Cardiac septum (tissue), 1 donor: ENCODE results near the gene TSHZ2. TPM values are rescaled to one million over a fixed set of nuclear protein-coding genes. Genes with fewer than 3 reads are reported as not detected.

Experiments
- DNase-seq: peaks from one replicate; pipeline ENCODE4 v3.0.0-alpha.2; 2020; ENCODE audit warnings: low spot score
- intact Hi-C: fragments of 100-400 bp; cut with DNase I; formaldehyde crosslinking; loops from one replicate; pipeline ENCODE4 v1.14.0; 2022
- total RNA-seq: library from RNA; stranded (reverse); fragmentation: NEBNext Ultra II Directional; extraction: Animal tissue kit (Norgen Biotek cat#: 25700); gene quantifications from one replicate; pipeline ENCODE4 v1.2.1, GENCODE V29; 2021
- donor health status: DM: no; HTN: no; CAD: no.

Gene TSHZ2
- total RNA-seq, 1 donor from 2014 or later: 7.5 TPM

DNA sequence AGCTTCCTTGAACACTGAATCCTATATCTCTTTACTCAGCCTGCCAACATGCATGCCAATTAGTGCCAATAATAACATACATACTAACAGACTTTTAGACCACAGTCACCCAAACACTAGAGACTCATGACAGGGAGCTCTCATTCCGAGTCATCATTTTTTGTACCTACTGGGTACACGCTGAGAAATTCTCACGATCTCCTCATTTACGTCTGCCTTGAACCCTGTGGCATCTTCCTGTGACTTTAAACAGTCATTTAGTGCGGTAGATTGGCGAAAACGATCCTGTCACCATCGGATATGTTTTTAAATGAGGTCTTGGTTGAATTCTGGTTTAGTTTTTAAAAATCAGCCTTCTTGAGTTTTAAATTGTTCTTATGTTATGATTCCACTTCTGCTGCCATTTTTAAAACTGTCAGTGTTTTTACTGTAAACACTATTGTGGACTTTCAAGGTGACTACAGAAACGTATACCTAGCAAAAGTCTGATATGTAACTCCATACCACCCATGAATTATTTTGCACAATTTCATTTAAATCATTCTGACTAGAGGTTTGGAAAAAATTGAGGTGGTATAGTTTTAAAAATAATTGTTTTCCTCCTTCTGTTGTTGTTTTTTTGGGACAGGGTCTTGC lies 275.4 kb downstream of the TSHZ2 start:
- DNase-seq: no peak
- intact Hi-C loops: no loop called here

DNA sequence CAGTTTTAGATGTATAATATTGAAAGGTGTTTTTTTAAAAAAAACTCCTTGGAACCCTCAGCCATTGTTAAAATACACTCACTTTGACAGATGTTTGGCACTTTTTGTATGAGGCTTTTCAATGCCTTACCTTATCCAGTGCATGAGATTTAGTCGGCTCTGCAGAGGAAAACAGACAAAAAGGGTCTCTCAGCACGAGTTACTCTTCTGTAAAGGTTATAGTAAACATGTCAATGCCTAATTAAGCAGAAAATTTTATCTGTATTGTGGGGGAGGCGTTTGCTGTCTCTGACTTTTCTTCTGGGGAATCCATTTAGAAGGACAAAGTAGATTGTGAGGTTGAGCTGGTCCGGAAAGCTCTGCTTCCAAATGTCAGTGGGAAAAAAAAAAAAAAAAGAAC lies 278.3 kb downstream of the TSHZ2 start:
- DNase-seq: no peak
- intact Hi-C loops: no loop called here

DNA sequence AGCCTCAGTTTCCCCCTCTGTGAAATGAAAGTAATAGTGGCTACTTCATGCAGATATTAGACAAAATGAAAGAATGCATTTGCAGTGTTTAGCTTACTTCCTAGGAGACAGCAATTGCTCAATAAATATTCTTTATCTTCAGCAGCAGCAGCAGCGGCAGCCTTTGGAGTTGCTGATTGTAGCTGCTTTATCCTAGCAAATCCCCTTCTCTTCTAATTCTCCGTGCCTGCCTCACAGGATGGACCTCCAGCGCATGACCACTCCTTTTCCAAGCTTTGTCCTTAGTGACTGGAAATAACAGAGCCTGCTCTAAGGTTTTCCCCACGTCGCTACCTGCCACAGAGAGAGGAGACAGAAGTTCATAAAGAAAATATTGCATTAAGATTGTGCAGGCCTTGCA lies 279.8 kb downstream of the TSHZ2 start:
- no peak for DNase-seq
- intact Hi-C loops: no loop called here

DNA sequence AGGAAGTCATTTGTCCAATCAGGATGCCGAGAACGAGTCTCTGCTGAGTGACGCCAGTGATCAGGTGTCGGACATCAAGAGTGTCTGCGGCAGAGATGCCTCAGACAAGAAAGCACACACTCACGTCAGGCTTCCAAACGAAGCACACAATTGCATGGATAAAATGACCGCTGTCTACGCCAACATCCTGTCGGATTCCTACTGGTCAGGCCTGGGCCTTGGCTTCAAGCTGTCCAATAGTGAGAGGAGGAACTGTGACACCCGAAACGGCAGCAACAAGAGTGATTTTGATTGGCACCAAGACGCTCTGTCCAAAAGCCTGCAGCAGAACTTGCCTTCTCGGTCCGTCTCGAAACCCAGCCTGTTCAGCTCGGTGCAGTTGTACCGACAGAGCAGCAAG lies 281.5 kb downstream of the TSHZ2 start:
- intact Hi-C loops: no loop called here
- no peak for DNase-seq

DNA sequence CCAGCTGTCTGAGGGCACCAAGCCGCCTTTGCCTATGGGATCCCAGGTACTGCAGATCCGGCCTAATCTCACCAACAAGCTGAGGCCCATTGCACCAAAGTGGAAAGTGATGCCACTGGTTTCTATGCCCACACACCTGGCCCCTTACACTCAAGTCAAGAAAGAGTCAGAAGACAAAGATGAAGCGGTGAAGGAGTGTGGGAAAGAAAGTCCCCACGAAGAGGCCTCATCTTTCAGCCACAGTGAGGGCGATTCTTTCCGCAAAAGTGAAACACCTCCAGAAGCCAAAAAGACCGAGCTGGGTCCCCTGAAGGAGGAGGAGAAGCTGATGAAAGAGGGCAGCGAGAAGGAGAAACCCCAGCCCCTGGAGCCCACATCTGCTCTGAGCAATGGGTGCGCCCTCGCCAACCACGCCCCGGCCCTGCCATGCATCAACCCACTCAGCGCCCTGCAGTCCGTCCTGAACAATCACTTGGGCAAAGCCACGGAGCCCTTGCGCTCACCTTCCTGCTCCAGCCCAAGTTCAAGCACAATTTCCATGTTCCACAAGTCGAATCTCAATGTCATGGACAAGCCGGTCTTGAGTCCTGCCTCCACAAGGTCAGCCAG lies 283.0 kb downstream of the TSHZ2 start:
- no peak for DNase-seq
- intact Hi-C loops: no loop called here

DNA sequence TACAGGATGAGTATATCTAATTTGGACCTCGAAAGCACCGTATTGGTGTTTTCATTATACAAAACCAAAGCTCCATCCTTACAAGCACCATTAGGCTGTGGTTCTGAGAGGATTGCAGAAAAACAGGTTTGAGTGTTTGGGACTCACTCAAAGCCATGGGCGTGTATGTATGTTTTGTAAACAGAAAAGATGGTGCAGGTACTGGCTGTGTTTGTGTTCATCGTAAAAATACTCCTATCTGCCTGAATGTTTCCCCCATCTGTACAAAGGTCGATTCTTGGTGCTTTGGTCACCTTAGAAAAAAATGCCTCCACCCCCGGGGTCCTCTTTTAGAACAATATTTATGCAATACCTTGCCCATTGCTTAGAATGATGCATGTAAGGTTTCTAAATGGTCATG lies 286.6 kb downstream of the TSHZ2 start:
- intact Hi-C loops: no loop called here
- no peak for DNase-seq

DNA sequence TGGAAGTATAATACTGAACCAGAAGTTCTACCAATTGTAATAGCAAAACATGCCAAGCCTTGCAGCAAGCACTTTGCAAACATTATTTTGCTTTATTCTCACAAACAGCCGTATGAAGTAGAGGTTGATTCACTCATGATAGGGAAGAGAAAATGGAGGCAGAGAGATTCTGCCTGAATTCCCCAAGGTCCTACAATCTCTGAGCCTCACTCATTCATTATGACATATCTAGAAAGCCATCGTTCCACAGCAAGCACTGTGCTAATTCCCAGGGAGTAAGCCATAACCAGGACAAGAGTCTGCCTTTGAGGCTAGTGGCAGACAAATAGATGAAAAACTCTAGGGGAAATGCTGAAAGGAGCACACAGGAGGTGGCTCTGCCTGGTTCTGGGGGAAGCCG lies 288.0 kb downstream of the TSHZ2 start:
- no peak for DNase-seq
- intact Hi-C loops: no loop called here

DNA sequence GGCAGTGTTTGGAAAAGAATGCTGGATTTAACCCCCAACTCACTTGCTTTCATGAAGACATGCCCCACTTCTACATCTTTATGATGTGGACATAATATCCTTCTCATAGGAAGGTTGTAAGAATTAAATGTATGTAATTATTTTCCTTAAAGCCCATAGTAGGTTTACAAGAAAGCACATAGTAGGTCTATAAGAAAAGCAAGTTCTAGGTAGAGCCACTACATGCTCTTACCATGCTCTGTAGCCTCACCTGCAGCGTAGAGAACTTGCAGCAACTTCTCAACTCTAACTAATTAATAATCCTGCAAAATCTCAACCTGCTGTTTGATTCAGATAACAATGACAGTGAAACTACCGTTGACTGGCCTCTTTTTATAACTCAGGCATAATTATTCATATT lies 288.4 kb downstream of the TSHZ2 start:
- intact Hi-C loops: no loop called here
- DNase-seq: no peak

DNA sequence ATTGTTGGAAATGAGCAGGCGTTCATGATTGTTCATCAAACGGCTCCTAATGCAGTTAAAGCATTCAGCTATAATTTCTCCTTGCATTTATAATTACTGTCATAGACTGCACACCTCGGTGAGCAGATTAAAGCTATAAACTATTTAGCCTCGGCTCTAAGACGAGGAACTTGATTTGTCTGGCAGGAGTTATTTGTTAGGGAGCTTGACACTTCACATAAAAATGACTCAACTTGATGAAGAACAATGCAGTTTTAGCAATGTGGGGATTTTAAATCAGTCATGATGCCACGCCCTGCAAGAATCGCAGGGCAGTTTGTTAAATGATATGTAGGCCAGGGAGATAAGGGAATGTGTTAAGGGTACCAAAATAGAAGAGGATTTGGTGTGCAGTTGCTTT lies 290.2 kb downstream of the TSHZ2 start:
- intact Hi-C loops: no loop called here
- no peak for DNase-seq

DNA sequence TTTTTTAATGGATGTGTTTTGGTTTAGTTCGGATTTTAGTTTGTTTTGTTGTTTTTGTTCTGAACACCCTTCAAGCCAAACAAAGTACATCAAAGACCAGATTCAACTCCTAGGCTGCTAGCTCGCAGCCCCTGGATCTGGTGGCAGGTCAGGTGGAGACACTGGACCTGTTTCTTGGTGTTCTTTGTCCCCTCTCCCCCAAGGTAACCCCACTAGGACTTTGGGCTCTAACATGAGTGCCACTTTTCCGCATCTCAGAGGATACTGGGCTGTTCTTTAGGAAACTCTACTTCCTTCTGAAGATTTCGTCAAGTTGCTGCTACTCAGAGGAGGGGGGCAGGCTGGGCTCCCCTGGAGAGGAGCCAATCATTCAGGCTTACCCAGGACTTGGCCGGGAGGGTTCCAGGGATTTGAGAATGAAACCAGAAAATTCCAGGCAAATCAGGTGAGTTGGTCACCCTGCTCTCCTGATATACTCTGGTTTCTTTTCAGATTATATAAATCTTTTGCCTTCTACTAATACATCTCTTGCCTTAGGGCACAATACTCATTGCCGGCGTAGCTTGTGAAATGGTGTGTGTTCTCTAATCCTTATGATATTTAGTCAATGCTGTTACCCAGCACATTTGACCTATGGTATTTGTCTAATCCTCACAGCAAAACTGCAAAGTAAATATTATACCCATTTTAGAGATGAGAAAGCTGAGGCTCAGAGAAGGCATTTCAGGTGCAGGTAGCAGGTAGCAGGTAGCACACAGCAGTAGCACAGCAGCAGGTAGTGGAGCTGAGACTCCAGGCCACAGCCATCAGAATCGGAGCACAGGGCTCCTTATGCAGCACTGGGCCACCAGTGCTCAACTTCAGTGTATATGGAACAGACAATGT lies 291.6 kb downstream of the TSHZ2 start:
- intact Hi-C loops: no loop called here
- no peak for DNase-seq

DNA sequence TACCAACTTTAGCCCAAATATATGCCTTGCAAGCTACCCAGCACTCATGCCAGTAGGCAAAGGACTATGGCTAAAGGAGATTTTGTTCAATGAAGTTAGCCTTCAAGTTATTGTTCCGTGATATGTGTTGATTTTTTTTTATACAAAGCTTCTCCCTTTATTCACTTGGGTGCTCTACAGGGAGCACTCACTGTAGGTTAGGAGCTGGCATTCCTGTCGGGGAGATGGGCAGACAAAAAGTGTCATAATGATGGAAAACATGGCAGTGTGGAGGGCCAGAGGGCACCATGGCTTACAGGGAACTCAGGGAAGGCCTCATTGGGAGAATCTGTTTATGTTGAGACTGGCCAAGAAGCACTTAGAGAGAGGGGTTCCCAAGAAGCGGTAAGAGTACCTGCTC lies 292.4 kb downstream of the TSHZ2 start:
- intact Hi-C loops: no loop called here
- no peak for DNase-seq

DNA sequence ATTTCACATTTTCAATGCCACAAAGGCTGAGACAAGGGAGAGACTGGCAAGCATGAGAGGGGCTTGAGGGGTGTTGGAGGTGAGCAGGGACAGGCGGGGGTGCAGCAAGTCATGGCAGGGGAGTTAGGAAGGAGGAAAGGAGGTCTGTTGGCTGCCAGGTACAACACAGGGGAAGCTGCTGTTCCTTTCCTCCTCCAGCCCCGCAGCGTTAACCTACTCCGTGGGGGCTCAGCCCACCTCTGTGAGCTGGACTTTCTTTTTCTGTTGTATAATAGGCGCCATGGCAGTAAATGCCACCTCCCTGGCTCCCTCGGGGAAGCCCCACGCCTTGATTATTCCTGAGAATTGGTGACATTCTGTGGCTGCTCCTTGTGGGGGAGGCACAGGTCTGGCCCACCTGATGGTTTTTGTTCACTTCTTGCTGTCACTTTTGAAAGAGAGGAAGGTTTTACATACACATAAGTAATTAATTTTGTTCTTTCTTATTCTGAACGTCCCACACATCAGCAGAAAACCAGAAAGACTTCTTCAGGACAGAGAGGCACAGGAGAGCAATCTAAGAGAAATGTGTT lies 293.2 kb downstream of the TSHZ2 start:
- DNase-seq: no peak
- intact Hi-C loops: no loop called here

DNA sequence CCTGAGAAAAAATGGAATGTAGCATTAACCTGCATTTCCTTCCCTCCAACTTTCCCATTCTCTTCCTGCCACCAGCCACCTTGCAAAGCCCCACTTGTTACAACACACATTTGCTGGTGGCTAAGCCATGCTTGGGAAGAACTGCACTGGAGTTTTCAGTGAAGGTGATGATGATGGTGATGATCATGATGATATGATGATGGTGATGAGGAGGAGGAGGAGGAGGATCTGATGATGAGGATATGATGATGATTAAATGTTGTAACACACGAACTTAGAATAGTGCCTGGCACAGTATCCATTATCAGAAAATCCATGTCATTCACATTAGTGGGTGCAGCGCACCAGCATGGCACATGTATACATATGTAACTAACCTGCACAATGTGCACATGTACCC lies 297.2 kb downstream of the TSHZ2 start:
- intact Hi-C loops: no loop called here
- no peak for DNase-seq

DNA sequence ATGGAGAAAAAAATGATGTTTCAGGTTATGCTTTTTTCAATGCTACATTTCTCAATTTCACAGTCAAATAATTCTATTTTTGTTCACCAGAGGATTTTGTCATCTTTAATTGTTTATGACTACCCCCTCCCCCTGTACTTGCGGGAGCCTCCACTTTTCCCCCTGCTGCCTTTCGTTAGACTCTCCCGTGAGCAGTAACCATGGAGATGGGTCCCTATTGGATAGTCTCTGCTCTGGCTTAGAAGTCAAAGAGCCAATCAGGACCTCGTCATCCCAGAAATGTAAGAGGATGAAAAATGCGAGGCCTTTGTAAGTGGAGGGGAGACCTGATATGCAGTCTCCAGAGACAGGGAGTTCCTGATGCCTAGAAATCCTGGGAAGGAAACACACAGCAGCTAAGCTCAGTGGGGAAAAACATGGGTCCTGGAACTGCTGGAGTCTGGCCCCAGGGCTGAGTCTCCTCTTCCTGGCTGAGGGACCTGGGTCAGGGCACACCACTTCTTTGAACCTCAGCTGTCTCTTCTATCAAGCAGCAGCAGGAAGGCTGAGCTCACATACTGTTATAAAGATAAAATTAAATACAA lies 298.7 kb downstream of the TSHZ2 start:
- DNase-seq: no peak
- intact Hi-C loops: no loop called here

DNA sequence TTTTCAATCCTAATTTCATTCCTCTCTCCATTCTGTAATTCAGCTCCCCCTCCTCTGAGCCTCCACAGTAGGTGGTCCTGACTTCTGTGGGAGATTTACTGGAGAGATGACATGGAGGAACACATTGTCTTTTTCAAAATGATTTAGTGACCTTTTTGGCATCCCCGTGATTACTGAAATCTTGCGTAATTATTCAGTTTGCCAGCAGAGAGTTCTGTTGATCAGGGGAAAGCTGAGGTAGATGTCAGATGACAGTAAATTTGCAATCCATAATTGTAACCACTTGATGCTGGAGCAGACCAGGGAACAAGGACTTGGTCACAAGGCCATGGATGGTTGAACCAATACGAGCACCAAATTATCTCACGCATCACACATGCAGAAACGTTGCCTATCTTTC lies 302.2 kb downstream of the TSHZ2 start:
- intact Hi-C loops: no loop called here
- no peak for DNase-seq

DNA sequence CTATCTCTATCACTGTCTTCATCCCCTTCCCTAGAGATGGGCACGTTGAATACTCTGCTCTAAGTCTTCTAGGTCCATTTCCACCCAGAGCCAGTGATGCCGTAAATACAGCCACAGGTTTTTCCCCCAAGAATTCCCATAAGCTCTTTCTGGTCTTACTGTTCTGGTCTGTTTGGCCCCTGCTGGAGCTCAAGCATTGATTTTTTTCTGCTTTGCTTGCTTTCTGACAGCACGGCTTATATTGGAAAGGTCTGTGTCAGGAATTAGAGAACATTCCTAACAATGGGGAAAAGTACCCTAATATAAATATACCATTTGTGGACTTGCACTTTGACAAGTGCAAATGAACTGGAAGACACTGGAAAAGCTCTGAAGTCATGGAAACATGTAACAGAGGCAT lies 302.6 kb downstream of the TSHZ2 start:
- intact Hi-C loops: no loop called here
- DNase-seq: no peak

DNA sequence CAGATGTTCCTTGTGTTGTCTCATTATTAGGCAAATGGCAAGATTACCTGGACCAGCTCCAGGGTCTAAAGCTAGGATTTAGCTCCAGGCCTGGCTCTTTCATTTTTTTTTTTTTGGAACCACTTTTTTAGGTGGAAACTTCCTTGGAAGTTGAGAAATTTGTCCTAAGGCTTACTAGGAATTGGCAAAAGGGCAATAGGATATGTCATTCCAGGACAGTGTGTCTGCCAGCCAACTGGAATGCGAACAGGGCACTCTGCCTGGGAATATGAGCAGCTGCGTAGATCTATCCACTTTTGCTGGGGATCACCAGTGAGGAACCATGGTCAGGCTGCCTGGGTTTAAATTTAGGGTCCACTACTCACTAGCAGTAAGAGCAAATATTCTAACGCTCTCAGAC lies 304.0 kb downstream of the TSHZ2 start:
- no peak for DNase-seq
- intact Hi-C loops: no loop called here

DNA sequence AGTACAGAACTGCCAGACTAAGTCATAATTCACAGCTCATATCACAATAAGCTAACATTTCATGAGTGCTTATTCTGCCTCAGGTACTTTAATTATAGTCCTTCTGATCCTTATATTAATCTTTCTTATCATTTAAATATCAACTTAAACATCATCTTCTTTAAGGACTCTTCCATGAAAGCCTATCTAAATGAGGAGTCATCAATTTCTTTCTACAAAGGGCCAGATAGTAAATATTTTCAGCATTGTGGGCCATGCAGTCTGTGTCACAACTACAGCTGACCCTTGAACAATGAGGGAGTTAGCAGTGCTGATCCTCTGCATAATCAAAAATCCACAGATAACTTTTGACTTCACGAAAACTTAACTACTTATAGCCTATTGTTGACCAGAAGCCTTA lies 306.4 kb downstream of the TSHZ2 start:
- intact Hi-C loops: no loop called here
- DNase-seq: no peak

DNA sequence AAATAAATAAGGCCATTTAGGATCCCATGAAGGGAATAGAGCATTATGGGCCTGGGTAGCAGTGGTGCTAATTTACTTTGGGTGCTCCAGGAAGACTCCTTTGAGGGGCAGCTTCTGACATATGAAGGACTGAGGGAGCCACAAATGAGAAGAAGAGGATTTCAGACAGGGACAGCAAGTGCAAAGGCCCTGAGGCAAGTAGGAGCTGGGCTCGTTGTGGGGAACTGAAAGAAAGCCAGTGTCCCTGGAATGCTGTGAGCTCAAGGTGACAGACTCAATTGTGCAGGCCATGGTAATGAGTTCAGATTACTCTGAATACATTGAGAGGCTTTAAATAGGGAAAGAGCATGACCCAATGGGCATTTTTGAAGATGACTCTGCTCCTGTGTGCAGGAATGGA lies 307.6 kb downstream of the TSHZ2 start:
- intact Hi-C loops: no loop called here
- DNase-seq: no peak

DNA sequence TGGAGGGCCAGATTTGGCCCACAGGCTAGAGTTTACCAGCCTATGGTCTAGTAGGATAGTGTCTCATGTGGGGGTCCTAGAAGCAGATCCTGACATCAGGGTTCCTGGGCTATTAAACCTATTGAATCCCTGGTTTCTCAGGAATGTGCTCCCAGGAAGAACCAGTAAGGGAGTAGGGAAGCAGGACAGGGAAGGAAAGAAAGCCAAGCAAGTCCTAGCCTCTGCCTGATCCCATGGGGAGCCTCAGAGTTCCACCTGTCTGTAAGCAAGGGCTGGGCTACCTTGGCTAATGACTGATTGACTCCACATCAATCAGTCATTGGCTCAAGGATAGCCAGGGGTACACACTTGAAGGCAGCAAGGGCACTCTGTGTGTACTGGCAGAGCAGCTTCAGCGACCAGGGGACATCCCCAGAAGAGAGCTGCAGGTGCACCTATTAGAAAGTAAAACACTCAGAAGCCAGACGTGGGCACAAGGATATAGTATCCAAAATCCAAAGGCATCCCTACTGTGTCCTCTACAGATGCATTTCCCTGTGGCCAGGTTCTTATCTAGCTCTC lies 309.5 kb downstream of the TSHZ2 start:
- intact Hi-C loops: no loop called here
- DNase-seq: no peak
